Spleen (tissue), 7 donors: ENCODE results near the gene RAB4A.

Experiments
- CTCF ChIP-seq, 11 experiments: fragments of 200-600 bp in 7 of 11; fragments of 450-650 bp in 4 of 11; sonication (generic) in 4 of 11; IDR thresholded peaks in 8 of 11; conservative IDR thresholded peaks in 3 of 11; 1 replicate in 7 of 11; 2 replicates in 4 of 11; pipeline versions ENCODE4 v1.4.0 to v1.8.0; 2016 to 2021; ENCODE audit warnings: antibody characterized with exemption in 11 of 11, inconsistent platforms in 4 of 11, mild to moderate bottlenecking in 1 of 11
- POLR2A ChIP-seq, 3 donors: fragments of 450-650 bp; IDR thresholded peaks; one replicate each; pipeline ENCODE4 v1.5.1; 2017; ENCODE audit warnings: antibody characterized with exemption in 3 of 3, mild to moderate bottlenecking in 1 of 3
- POLR2AphosphoS5 ChIP-seq, 3 donors: sonication (generic); formaldehyde crosslinking; IDR thresholded peaks; one replicate each; pipeline ENCODE4 v1.5.1; 2017; ENCODE audit warnings: antibody characterized with exemption in 3 of 3
- donor health status: DM: no; HTN: no; CAD: no; lungs with moderate emphysema.
- donor health status: DM: no; HTN: no; CAD: no.
- donor health status: DM: no; HTN: no; CAD: no.

- no peak for TF ChIP-seq POLR2AphosphoS5 (IDR thresholded peaks at IDR 0.05)
- no peak for TF ChIP-seq CTCF (IDR thresholded peaks at IDR 0.05 in 8 of 11, conservative IDR thresholded peaks at IDR 0.05 in 3 of 11)
- no peak for TF ChIP-seq POLR2A (IDR thresholded peaks at IDR 0.05)
Measured at GRCh38 chr1:229223498-229223897, 47.4 kb upstream of the RAB4A start.
